Measurements from ENCODE around the gene PCID2. TPM values are rescaled to one million over a fixed set of nuclear protein-coding genes. Genes with fewer than 3 reads are reported as not detected.
"Not testable (repeated sequence)": the region's sequence is repeated elsewhere in the genome, so short reads cannot be mapped to it uniquely, and the experiment has no call there.

The PCID2 gene
- 10 to 100 TPM; 53.2 to 67.5 (median 58.6) TPM for polyA plus RNA-seq (ENCODE audit: insufficient read length in 4 of 4)

DNA sequence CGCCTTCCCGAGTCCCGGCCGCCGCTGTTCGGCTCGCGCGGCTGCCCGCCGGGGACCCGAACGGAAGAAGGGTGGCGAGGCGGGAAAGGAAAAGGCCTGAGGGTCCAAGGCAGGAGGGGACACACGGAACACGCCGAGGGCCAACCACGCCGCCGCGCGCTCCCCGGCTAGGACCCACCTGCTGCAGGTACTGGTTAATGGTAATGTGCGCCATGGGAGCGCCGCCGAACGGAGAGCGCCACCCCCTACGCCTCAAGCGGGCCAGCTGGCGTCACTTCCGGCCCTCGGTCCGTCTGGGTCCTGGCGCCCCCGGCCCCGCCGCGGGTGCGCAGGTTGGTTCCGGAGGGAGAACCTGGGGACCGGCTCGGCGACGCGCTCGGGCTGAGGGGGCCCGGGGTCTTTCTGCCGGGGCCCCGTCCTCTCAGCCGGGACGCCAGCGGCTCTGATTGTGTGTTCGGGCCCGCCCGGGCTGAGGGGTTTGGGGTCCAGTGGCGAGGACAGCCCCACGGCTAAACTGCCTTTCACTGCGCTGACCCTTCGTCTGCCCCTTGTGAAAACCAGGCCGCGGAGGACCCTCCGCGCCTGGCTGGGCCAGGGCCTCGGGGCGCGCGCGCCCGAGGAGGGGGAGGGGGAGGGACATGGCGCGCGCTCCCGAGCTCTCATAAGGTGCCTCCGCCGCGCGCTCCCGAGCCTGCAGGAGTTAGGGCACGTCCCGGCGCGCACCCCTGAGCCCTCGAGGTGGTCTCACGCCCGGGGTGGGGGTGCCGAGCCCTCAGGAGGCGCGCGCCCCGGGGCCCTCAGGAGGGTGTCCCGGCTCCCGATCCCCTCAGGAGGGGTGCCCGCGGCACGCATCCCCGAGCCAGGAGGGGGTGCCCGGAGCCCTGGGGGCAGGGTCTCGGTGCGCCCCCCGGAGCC, at the start of gene PCID2:
TSS of gene PCID2 (minus strand) at position 249 of the 915 bp plus-strand sequence. CDS start at position 214, 35 bp downstream.
- peak; percentile 77 to 87 (median 84) for DNase-seq (ENCODE audit: low read depth in 4 of 4, low spot score in 3 of 4)

- DNase-seq (ENCODE audit: low read depth in 4 of 4, low spot score in 3 of 4): not testable (repeated sequence)
These were observed 49.4 kb upstream of the PCID2 start for GRCh38 chr13:113257908-113258307.

DNA sequence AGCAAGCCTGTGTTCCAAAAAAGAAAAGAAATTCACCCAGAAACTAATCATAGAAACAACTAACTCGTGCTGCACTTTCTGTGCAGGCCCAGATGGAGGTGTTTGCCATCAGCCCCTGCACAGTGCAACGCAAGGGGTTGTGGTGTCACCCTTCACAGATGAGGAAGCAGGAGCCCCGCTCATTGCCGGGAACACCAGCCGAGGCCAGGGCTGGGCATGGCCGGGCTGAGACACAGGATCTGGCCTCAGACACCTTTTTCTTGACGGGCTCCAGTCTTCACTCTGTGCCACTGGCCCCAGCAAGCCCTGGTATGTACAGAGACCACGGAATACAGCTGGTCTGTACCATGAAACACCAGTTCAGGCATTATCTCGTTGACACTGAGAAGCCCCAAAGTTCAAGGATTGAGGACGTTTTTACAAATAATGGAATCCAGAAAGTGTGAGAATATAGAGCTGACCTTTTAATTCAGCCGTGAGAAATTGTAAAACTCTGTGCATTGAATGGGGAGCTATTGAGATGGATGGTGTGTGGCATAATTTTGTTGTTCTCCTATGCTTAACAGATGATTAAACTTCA, 44.1 kb upstream of the PCID2 start:
- no peak for DNase-seq (ENCODE audit: low read depth in 4 of 4, low spot score in 3 of 4)

- no peak for DNase-seq (ENCODE audit: low read depth in 4 of 4, low spot score in 3 of 4)
These were observed 37.7 kb upstream of the PCID2 start for GRCh38 chr13:113245849-113246796.

DNA sequence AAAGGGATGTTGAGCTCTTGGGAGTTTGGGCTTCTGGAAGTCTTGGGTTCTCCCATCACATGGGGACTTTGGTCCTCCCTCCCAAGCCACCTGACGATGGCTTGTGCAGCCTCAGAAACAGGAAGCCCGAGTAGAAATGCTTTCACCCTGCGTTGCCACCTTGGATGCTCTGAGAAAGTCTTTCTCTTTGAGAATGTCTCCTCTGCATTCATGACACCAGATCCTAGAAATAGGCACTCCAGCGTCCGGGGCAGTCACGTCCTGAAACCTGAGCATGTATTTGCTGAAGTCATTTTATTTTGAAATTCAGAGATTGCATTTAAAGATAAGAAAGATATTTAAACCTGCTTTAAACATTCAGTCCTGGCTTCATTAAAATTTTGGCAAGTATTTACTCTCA, 35.4 kb upstream of the PCID2 start:
- no peak for DNase-seq (ENCODE audit: low read depth in 4 of 4, low spot score in 3 of 4)

DNA sequence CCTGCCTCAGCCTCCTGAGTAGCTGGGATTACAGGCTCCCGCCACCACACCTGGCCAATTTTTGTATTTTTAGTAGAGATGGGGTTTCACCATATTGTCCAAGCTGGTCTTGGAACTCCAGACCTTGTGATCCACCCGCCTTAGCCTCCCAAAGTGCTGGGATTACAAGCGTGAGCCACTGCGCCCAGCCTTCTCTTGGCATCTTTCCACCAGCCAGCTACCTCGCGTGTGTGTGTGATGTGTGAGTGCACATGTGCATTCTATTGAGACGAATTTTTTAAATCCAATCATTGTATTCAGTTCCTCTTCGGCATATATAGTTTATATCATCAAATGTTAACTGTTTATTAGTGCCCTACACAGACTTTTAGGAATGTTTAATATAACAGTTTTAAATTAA, 33.2 kb upstream of the PCID2 start:
- DNase-seq (ENCODE audit: low read depth in 4 of 4, low spot score in 3 of 4): not testable (repeated sequence)

- no peak for DNase-seq (ENCODE audit: low read depth in 4 of 4, low spot score in 3 of 4)
These were observed 31.5 kb upstream of the PCID2 start for GRCh38 chr13:113239986-113240385.

DNA sequence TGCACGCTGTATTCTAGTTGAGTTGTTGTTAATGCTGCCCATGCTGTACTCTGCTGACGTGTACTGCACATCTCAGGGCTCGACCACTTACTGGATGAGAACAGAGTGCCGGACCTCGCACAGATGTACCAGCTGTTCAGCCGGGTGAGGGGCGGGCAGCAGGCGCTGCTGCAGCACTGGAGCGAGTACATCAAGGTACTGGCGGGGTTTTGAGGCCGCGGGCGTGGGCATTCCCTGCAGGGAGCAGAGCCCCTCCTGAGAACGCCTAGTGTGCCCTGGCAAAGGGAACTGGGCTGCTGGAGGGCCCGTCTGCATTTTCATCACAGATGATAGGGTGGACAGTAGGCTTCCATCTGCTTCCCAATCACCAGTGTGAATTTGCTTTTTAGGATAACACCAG, 30.9 kb upstream of the PCID2 start:
- no peak for DNase-seq (ENCODE audit: low read depth in 4 of 4, low spot score in 3 of 4)

- DNase-seq (ENCODE audit: low read depth in 4 of 4, low spot score in 3 of 4): no peak
These were observed 30.1 kb upstream of the PCID2 start for GRCh38 chr13:113238536-113238935.

- no peak for DNase-seq (ENCODE audit: low read depth in 4 of 4, low spot score in 3 of 4)
These were observed 24.6 kb upstream of the PCID2 start for GRCh38 chr13:113233101-113233500.

DNA sequence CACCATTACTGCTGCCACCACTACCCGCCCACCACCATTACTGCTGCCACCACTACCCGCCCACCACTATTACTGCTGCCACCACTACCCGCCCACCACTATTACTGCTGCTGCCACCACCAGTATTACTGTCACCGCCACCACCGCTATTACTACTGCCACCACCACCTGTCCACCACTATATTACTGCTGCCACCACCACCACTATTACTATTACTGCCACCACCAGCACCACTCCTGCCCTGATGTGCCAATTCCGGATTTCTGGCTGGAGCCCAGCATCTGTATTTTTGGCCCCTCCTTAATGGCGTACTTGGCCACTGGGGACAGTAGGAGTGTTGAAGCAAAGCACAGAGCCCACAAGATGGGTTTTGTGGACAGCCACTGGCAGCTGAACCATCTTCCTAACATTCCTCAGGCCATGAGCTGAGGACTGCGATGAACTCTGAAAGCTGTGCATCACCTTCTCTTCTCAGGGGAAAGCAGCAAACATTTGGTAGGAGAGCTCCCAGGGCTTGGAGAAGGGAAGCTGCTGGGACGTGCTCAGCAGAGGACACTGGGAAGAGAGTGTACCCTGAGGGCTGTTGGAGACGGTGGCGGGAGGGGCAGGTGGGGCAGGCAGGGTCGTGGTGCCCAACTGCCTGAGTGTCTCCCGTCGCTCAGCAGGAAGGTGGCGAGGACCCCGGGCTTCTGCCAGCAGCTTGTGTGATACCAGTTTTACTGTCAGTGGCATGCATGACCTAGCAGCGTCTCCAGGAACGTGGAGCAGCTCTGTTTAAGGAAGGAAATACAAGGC, 23.9 kb upstream of the PCID2 start:
- no peak for DNase-seq (ENCODE audit: low read depth in 4 of 4, low spot score in 3 of 4)

DNA sequence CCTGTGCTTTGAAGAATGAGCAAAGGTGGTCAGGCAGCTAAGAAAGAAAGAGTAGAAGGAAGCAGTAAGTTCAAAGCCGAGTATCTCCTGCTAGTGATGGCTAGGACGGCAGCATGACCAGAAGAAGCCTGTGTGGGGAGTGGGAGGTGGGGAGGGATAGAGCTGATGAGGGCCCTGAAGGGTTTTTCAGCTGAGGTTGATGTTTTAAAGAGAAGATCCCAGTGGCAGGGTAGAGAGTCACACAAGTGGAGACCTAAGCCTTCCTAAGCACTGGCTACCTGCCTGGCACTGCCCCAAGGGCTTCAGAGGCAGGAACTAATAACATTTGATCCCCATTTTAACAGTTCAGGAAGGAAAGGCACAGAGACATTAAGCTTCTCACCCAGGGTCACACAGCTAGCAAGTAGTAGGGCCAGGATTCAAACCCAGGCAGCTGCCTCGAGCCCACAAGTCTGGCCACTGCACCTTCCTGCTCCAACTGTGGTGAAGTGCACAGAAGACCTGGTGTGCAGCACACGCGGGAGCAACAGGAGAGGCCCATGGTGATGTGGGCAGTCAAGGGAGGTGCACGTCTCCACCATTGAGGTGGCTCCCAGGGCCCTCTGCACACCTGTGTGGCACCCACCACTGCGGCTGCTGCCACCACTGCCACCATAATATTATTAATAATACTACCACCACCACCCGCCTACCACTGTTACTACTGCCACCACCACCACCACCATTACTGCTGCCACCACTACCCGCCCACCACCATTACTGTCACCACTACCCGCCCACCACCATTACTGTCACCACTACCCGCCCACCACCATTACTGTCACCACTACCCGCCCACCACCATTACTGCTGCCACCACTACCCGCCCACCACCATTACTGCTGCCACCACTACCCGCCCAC, 23.1 kb upstream of the PCID2 start:
- no peak for DNase-seq (ENCODE audit: low read depth in 4 of 4, low spot score in 3 of 4)

GRCh38 chr13:113229791-113230190, 21.3 kb upstream of the PCID2 start:
- DNase-seq (ENCODE audit: low read depth in 4 of 4, low spot score in 3 of 4): no peak

GRCh38 chr13:113229161-113229560, 20.7 kb upstream of the PCID2 start:
- peak in 1 of 4 donors; percentile 11 for DNase-seq (ENCODE audit: low read depth in 4 of 4, low spot score in 3 of 4)

DNA sequence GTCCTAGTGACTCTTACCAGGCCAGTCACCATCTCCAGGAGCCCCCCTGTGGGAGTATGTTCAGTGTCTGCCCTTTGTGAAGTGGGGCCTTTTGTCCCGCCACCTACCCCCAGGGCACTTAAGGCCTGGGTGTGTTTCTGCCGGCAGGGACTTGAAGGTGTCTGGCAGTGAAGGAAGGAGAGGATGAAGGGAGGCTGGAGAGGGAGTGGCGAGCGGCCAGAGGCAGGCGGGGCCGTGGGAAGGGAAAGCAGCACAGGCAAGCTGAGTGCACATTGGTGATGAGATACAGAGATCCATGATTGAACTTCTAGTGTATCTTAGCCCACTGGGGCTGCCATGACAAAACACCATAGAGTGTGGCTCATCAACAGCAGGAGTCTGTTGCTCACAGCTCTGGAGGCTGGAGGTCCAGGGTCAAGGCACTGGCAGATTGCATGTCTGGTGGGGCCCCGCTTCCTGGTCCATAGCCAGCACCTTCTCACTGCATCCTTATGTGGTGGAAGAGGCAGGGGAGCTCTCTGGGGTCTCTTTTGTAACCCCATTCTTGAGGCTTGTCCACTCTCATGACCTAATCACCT, 18.5 kb upstream of the PCID2 start:
- no peak for DNase-seq (ENCODE audit: low read depth in 4 of 4, low spot score in 3 of 4)

GRCh38 chr13:113225515-113225914, 17.0 kb upstream of the PCID2 start:
- no peak for DNase-seq (ENCODE audit: low read depth in 4 of 4, low spot score in 3 of 4)

DNA sequence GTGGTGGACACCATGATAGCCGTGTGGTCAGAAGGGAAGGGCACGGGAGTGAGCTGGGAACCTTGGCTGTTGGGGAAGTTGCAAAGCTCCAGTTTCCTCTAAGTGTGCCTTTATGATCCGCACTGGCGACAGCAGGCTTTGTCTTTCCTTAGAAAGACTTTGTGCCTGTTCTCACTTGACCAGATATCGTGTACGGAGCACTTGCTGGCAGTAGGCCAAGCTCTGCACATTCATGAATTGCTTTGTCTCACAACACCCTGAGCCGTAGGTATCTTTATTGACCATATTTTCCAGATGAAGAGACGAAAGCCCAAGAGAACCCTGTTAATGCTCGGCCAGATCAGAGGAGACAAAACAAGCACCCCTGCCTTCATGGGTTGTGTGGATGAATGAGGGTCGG, 16.0 kb upstream of the PCID2 start:
- DNase-seq (ENCODE audit: low read depth in 4 of 4, low spot score in 3 of 4): no peak

GRCh38 chr13:113223070-113223469, 14.6 kb upstream of the PCID2 start:
- no peak for DNase-seq (ENCODE audit: low read depth in 4 of 4, low spot score in 3 of 4)

GRCh38 chr13:113220877-113221276, 12.4 kb upstream of the PCID2 start:
- DNase-seq (ENCODE audit: low read depth in 4 of 4, low spot score in 3 of 4): no peak
